ENCODE data around the gene SND1.

- TF ChIP-seq CTCF (conservative IDR thresholded peaks at IDR 0.05; ENCODE audit: low read depth, low read length) (no peak), EZH2 (IDR thresholded peaks at IDR 0.05; ENCODE audit: low read length, unreplicated experiment) (no peak)
Observed at GRCh38 chr7:127822822-127823508, 171.0 kb downstream of the SND1 start.

All from PC-3 (cell line).